ENCODE results near the gene RAB8A. TPM values are rescaled to one million over a fixed set of nuclear protein-coding genes. Genes with fewer than 3 reads are reported as not detected.

RAB8A gene
- polyA plus RNA-seq (2011; rRNA removed) (78.6 and 106 TPM in 2 replicates), polyA minus RNA-seq (2011; rRNA and poly(A)+ RNA removed) (68.7 and 102 TPM in 2 replicates)

GRCh38 chr19:16111160-16111908, at the start of gene RAB8A:
TSS of gene RAB8A (plus strand) at chr19:16111889. CDS start at chr19:16111902, 13 bp downstream.
- ChIA-PET CTCF (interaction anchor here (0.7 to 4.7 kb wide), 12 partner anchors 10 to 74 kb away, joined by 3 to 42 read pairs (median 3); partner anchors contain the start of genes FAM32A and TPM4), POLR2A (interaction anchor here (0.6 kb wide), 1 partner anchor 14 kb away, joined by 4 read pairs; no protein-coding TSS in a partner anchor)
- H3K4me3 ChIP-seq (ENCODE audit: low read depth, low read length): peak within 1 kb of the TSS; percentile 83
- peak; percentile 82 for TF ChIP-seq CTCF (IDR thresholded peaks at IDR 0.05; ENCODE audit: insufficient read depth, low read depth, low read length)
- peak; percentile 95 for DNase-seq (ENCODE audit: low read depth)
- no peaks in the 10 kb centered on the region for H3K27me3 ChIP-seq (ENCODE audit: control insufficient read depth, insufficient read depth, low read length)
- no peaks in the 10 kb centered on the region for H3K36me3 ChIP-seq (ENCODE audit: control insufficient read depth, insufficient read depth, low read length)

- H3K27me3 ChIP-seq (ENCODE audit: control insufficient read depth, insufficient read depth, low read length): 0 out of 2 replicates have a peak, but pooled peaks cover 1% of the 10 kb centered on the region
- H3K36me3 ChIP-seq (ENCODE audit: control insufficient read depth, insufficient read depth, low read length): no peaks in the 10 kb centered on the region
- no peak for DNase-seq (ENCODE audit: low read depth)
- TF ChIP-seq CTCF (IDR thresholded peaks at IDR 0.05; ENCODE audit: insufficient read depth, low read depth, low read length): no peak
- POLR2A ChIA-PET: no interaction called here
- H3K4me3 ChIP-seq (ENCODE audit: low read depth, low read length): no peak overlapping the region
- CTCF ChIA-PET: interaction anchor here (0.7 to 5.3 kb wide), 5 partner anchors 9 to 124 kb away, joined by 3 to 48 read pairs (median 4); partner anchors contain the start of gene TPM4
Observed at GRCh38 chr19:16061943-16062342, 49.7 kb upstream of the RAB8A start.

GRCh38 chr19:16062789-16063188, 48.9 kb upstream of the RAB8A start:
- POLR2A ChIA-PET: interaction anchor here (0.5 kb wide), 1 partner anchor 21 kb away, joined by 4 read pairs; no protein-coding TSS in a partner anchor
- no peak for DNase-seq (ENCODE audit: low read depth)
- Histone ChIP-seq H3K36me3 (ENCODE audit: control insufficient read depth, insufficient read depth, low read length) (no peaks in the 10 kb centered on the region), H3K4me3 (ENCODE audit: low read depth, low read length) (no peak overlapping the region), H3K27me3 (ENCODE audit: control insufficient read depth, insufficient read depth, low read length) (no peaks in the 10 kb centered on the region)
- TF ChIP-seq CTCF (IDR thresholded peaks at IDR 0.05; ENCODE audit: insufficient read depth, low read depth, low read length): peak; percentile 94
- CTCF ChIA-PET: interaction anchor here (0.7 to 5.3 kb wide), 10 partner anchors 10 to 123 kb away, joined by 3 to 48 read pairs (median 3); partner anchors contain the start of gene TPM4

- Histone ChIP-seq H3K4me3 (ENCODE audit: low read depth, low read length) (no peak overlapping the region), H3K36me3 (ENCODE audit: control insufficient read depth, insufficient read depth, low read length) (no peaks in the 10 kb centered on the region), H3K27me3 (ENCODE audit: control insufficient read depth, insufficient read depth, low read length) (no peaks in the 10 kb centered on the region)
- CTCF ChIA-PET: interaction anchor here (0.6 to 5.3 kb wide), 5 partner anchors 11 to 120 kb away, joined by 3 to 48 read pairs (median 3); partner anchors contain the start of gene TPM4
- TF ChIP-seq CTCF (IDR thresholded peaks at IDR 0.05; ENCODE audit: insufficient read depth, low read depth, low read length): no peak
- no peak for DNase-seq (ENCODE audit: low read depth)
- POLR2A ChIA-PET: interaction anchor here (1.0 kb wide), 1 partner anchor 12 kb away, joined by 3 read pairs; the partner anchor contains the start of gene TPM4
Observed at GRCh38 chr19:16064209-16064889, 47.3 kb upstream of the RAB8A start.

All from BJ (cell line).